B cell (primary cell): ENCODE results near the gene CA7. TPM values are rescaled to one million over a fixed set of nuclear protein-coding genes. Genes with fewer than 3 reads are reported as not detected.

Source experiments
- ATAC-seq: fragments of 200-7000 bp; cut with Tn5 transposase; one replicate; pipeline ENCODE4 v1.10.0; 2021; ENCODE audit warnings: low read depth, mild to moderate bottlenecking, moderate number of reproducible peaks, moderate library complexity
- CTCF ChIA-PET: fragments of 350-600 bp; sonication (Branson Sonifier 250); formaldehyde crosslinking; loops from one replicate; lab custom pipeline; 2021; ENCODE audit warnings: antibody characterized with exemption, inconsistent platforms; lab: Charles Lee
- POLR2A ChIA-PET: fragments of 350-600 bp; sonication (Branson Sonifier 250); formaldehyde crosslinking; loops from one replicate; lab custom pipeline; 2021; ENCODE audit warnings: antibody characterized with exemption; lab: Charles Lee
- DNase-seq: peaks from one replicate; pipeline ENCODE4 v3.0.0; 2013
- H2AFZ ChIP-seq: 2 replicates; pipeline ENCODE4 v1.6.1; 2012; ENCODE audit warnings: mild to moderate bottlenecking, low read depth, low read length; ENCODE audit not compliant: insufficient read depth, poor library complexity, severe bottlenecking
- H3K27ac ChIP-seq, 2 donors: 1 replicate in 1 of 2; 2 replicates in 1 of 2; pipeline ENCODE4 v1.5.1; 2012 to 2013; ENCODE audit warnings: low read length in 2 of 2, mild to moderate bottlenecking in 2 of 2, moderate library complexity in 1 of 2
- H3K27me3 ChIP-seq, 4 experiments: fragments of 200-600 bp in 1 of 4; sonication (generic) in 1 of 4; replicated peaks in 1 of 4; 1 replicate in 2 of 4; 2 replicates in 2 of 4; pipeline versions ENCODE4 v1.6.1 to v1.7.0; 2013 to 2016; ENCODE audit warnings: low read length in 3 of 4, mild to moderate bottlenecking in 2 of 4, mixed read lengths in 1 of 4, moderate library complexity in 1 of 4; ENCODE audit not compliant: insufficient read depth in 4 of 4, control insufficient read depth in 3 of 4; ENCODE audit errors: control extremely low read depth in 1 of 4
- H3K36me3 ChIP-seq, 2 experiments: replicated peaks in 1 of 2; 1 replicate in 1 of 2; 2 replicates in 1 of 2; pipeline versions ENCODE4 v1.6.1 to v1.7.1; 2013; ENCODE audit warnings: low read length in 1 of 2; ENCODE audit not compliant: insufficient read depth in 2 of 2, control insufficient read depth in 1 of 2; ENCODE audit errors: control extremely low read depth in 1 of 2, extremely low read depth in 1 of 2
- H3K4me1 ChIP-seq, 2 donors: fragments of 200-600 bp in 1 of 2; sonication (generic) in 1 of 2; 1 replicate in 1 of 2; 2 replicates in 1 of 2; pipeline versions ENCODE4 v1.5.1 to v1.6.1; 2013 to 2017; ENCODE audit warnings: low read length in 2 of 2; ENCODE audit not compliant: control insufficient read depth in 2 of 2, insufficient read depth in 2 of 2
- H3K4me2 ChIP-seq: replicated peaks from 2 replicates; pipeline ENCODE3; 2012; ENCODE audit warnings: mild to moderate bottlenecking, low read depth, low read length; ENCODE audit not compliant: poor library complexity, severe bottlenecking
- H3K4me3 ChIP-seq, 5 experiments: fragments of 200-600 bp in 1 of 5; sonication (generic) in 1 of 5; 1 replicate in 3 of 5; 2 replicates in 2 of 5; pipeline versions ENCODE4 v1.5.1 to v1.7.0; 2011 to 2016; ENCODE audit warnings: low read length in 4 of 5, mild to moderate bottlenecking in 4 of 5, low read depth in 2 of 5, control low read depth in 1 of 5, moderate library complexity in 1 of 5; ENCODE audit not compliant: insufficient read depth in 1 of 5; ENCODE audit errors: control extremely low read depth in 1 of 5, extremely low read depth in 1 of 5
- H3K79me2 ChIP-seq: fragments of 200-600 bp; sonication (generic); one replicate; pipeline ENCODE4 v1.6.0; 2016; ENCODE audit warnings: low read length; ENCODE audit not compliant: control insufficient read depth, insufficient read depth
- H3K9ac ChIP-seq: fragments of 200-600 bp; sonication (generic); 2 replicates; pipeline ENCODE4 v1.6.1; 2017; ENCODE audit warnings: mild to moderate bottlenecking, low read length, moderate library complexity
- H3K9me3 ChIP-seq, 3 donors: one replicate each; pipeline versions ENCODE4 v1.6.1 to v1.7.1; 2013; ENCODE audit warnings: low read length in 2 of 3; ENCODE audit not compliant: control insufficient read depth in 2 of 3, insufficient read depth in 1 of 3; ENCODE audit errors: control extremely low read depth in 1 of 3
- H4K20me1 ChIP-seq: 2 replicates; pipeline ENCODE4 v1.6.0; 2012; ENCODE audit warnings: mild to moderate bottlenecking, low read length; ENCODE audit not compliant: insufficient read depth, control insufficient read depth, poor library complexity, severe bottlenecking
- H3K27ac Mint-ChIP-seq: one replicate; pipeline ENCODE4 v1.8.0; 2021; ENCODE audit warnings: mixed read lengths
- H3K27me3 Mint-ChIP-seq: one replicate; pipeline ENCODE4 v1.8.0; 2021; ENCODE audit warnings: mixed read lengths
- H3K4me1 Mint-ChIP-seq: one replicate; pipeline ENCODE4 v1.8.0; 2021; ENCODE audit warnings: mixed read lengths
- H3K4me3 Mint-ChIP-seq: one replicate; pipeline ENCODE4 v1.8.0; 2021; ENCODE audit warnings: mixed read lengths
- H3K9me3 Mint-ChIP-seq: one replicate; pipeline ENCODE4 v1.8.0; 2022; ENCODE audit warnings: mixed read lengths; ENCODE audit not compliant: insufficient read depth
- CTCF ChIP-seq: fragments of 200-600 bp; IDR thresholded peaks from one replicate; pipeline ENCODE4 v1.8.0; 2022; ENCODE audit warnings: antibody characterized with exemption, mild to moderate bottlenecking
- EZH2 ChIP-seq: IDR thresholded peaks from 2 replicates; pipeline ENCODE4 v1.6.1; 2012; ENCODE audit warnings: borderline replicate concordance, low read depth, mild to moderate bottlenecking, moderate library complexity, low read length; ENCODE audit not compliant: insufficient read depth, poor library complexity, severe bottlenecking
- WGBS: methylation state at CpG from one replicate; pipeline ENCODE4 v1.1.5; 2013; ENCODE audit warnings: missing lambda C conversion rate; ENCODE audit not compliant: insufficient coverage; 5-methylcytosine and 5-hydroxymethylcytosine counted together
- intact Hi-C: fragments of 100-400 bp; cut with micrococcal nuclease; formaldehyde crosslinking; loops from one replicate; pipeline ENCODE4 v1.10.0; 2022
- polyA plus RNA-seq: library from polyadenylated mRNA; depleted of rRNA; stranded (reverse); fragments of >200 nt; gene quantifications from 2 replicates; pipeline ENCODE4 v1.2.3, GENCODE V29; 2012
- total RNA-seq, 2 donors: library from RNA; stranded (reverse); fragments of 120-200 nt in 1 of 2; gene quantifications; 1 replicate in 1 of 2; 2 replicates in 1 of 2; pipeline versions ENCODE4 v1.2.3 to v1.2.4, GENCODE V29; 2013 to 2022

Gene CA7
- total and polyA plus RNA-seq, 2 donors (not counting 1 experiment from before 2014, with no cell fraction given): not detected

GRCh38 chr16:66898207-66898606 lies 54.0 kb downstream of the CA7 start:
- TF ChIP-seq EZH2 (no peak), CTCF (no peak)
- H3K36me3 ChIP-seq: no peaks in the 10 kb centered on the region
- H3K27me3 Mint-ChIP-seq: no peaks in the 10 kb centered on the region
- H3K27me3 ChIP-seq: peaks cover 0 to 3% (median 0%) of the 10 kb centered on the region in 4 experiments
- no peaks in the 10 kb centered on the region for H3K9me3 ChIP-seq
- H3K4me1 Mint-ChIP-seq: no peaks in the 10 kb centered on the region
- no peak overlapping the region for H3K27ac Mint-ChIP-seq
- no peaks in the 10 kb centered on the region for H3K79me2 ChIP-seq
- no peak overlapping the region for H2AFZ ChIP-seq
- POLR2A ChIA-PET: interaction anchor here (0.7 kb wide), 1 partner anchor 544 kb away, joined by 4 read pairs; no protein-coding TSS in a partner anchor
- no peak overlapping the region for H3K9ac ChIP-seq
- CTCF ChIA-PET: interaction anchor here (1.2 kb wide), 1 partner anchor 30 kb away, joined by 6 read pairs; no protein-coding TSS in a partner anchor
- no peak overlapping the region for H3K27ac ChIP-seq
- 90% methylated on average over 2 of the region's 3 CpGs for WGBS
- ATAC-seq (no peak), DNase-seq (no peak)
- no peak overlapping the region for H3K4me3 ChIP-seq
- no peaks in the 10 kb centered on the region for H4K20me1 ChIP-seq
- intact Hi-C loops: no loop called here
- H3K4me1 ChIP-seq: peaks cover 0 to 3% of the 10 kb centered on the region in 2 donors
- H3K9me3 Mint-ChIP-seq: no peaks in the 10 kb centered on the region
- no peak overlapping the region for H3K4me2 ChIP-seq
- no peak overlapping the region for H3K4me3 Mint-ChIP-seq

- no peak overlapping the region for H3K9ac ChIP-seq
- no peaks in the 10 kb centered on the region for H3K4me1 Mint-ChIP-seq
- peaks cover 0 to 3% (median 0%) of the 10 kb centered on the region in 4 experiments for H3K27me3 ChIP-seq
- H3K4me3 ChIP-seq: no peak overlapping the region
- DNase-seq: no peak
- 100% methylated on average over 1 of the region's 2 CpGs for WGBS
- CTCF ChIA-PET: interaction anchor here (0.6 to 1.2 kb wide), 2 partner anchors 31 to 38 kb away, joined by 4 to 6 read pairs; no protein-coding TSS in a partner anchor
- H3K4me2 ChIP-seq: no peak overlapping the region
- no peak for ATAC-seq
- intact Hi-C loops: no loop called here
- no peaks in the 10 kb centered on the region for H4K20me1 ChIP-seq
- no peak overlapping the region for H3K27ac Mint-ChIP-seq
- peaks cover 0 to 3% of the 10 kb centered on the region in 2 donors for H3K4me1 ChIP-seq
- no peaks in the 10 kb centered on the region for H3K79me2 ChIP-seq
- no peaks in the 10 kb centered on the region for H3K9me3 Mint-ChIP-seq
- no peak overlapping the region for H3K4me3 Mint-ChIP-seq
- no peaks in the 10 kb centered on the region for H3K36me3 ChIP-seq
- H3K9me3 ChIP-seq: no peaks in the 10 kb centered on the region
- no peak overlapping the region for H3K27ac ChIP-seq
- POLR2A ChIA-PET: no interaction called here
- H2AFZ ChIP-seq: no peak overlapping the region
- TF ChIP-seq EZH2: no peak
- TF ChIP-seq CTCF: no peak
- H3K27me3 Mint-ChIP-seq: no peaks in the 10 kb centered on the region
Measured at GRCh38 chr16:66898933-66899309, 54.7 kb downstream of the CA7 start.
